GM04503 (cell line): Measurements from ENCODE around the gene POLH.
A peak's percentile ranks its signal among the peaks of the same experiment; 100 is the strongest.
"Not testable (repeated sequence)": the region's sequence is repeated elsewhere in the genome, so short reads cannot be mapped to it uniquely, and the experiment has no call there.

Experiments
- DNase-seq: peaks from one replicate; pipeline ENCODE4 v3.0.0-alpha.2; 2012; ENCODE audit warnings: low read depth

The POLH gene

GRCh38 chr6:43575772-43576551 lies at the start of gene POLH, which contains the start of gene XPO5:
Gene POLH, plus strand, starts transcription at chr6:43576185. Its CDS starts 6,135 bp downstream, at chr6:43582320.
Gene XPO5, minus strand, starts transcription at chr6:43576038. Its CDS starts 174 bp downstream, at chr6:43575864.
- no peak for DNase-seq

- DNase-seq, result no peak
Observed at GRCh38 chr6:43532201-43532600, 43.8 kb upstream of the POLH start.

GRCh38 chr6:43538986-43539385 lies 37.0 kb upstream of the POLH start:
- not testable (repeated sequence) for DNase-seq

- not testable (repeated sequence) for DNase-seq
Observed at GRCh38 chr6:43539409-43539808, 36.6 kb upstream of the POLH start.

GRCh38 chr6:43540507-43540906 lies 35.5 kb upstream of the POLH start:
- no peak for DNase-seq

GRCh38 chr6:43541774-43542471 lies 34.1 kb upstream of the POLH start:
- no peak for DNase-seq

GRCh38 chr6:43544461-43544860 lies 31.5 kb upstream of the POLH start:
- no peak for DNase-seq

- DNase-seq, result no peak
Observed at GRCh38 chr6:43547222-43547621, 28.8 kb upstream of the POLH start.

GRCh38 chr6:43557620-43558019 lies 18.4 kb upstream of the POLH start:
- DNase-seq, result not testable (repeated sequence)

GRCh38 chr6:43559328-43559727 lies 16.7 kb upstream of the POLH start:
- no peak for DNase-seq

GRCh38 chr6:43570876-43571441 lies 5.0 kb upstream of the POLH start:
- DNase-seq, result no peak

GRCh38 chr6:43572015-43572414 lies 4.0 kb upstream of the POLH start:
- DNase-seq, result no peak

- DNase-seq, result peak; percentile 2
Observed at GRCh38 chr6:43575105-43575771, 747 bp upstream of the POLH start.

GRCh38 chr6:43578748-43579147 lies 2.8 kb downstream of the POLH start:
- DNase-seq, result no peak

- DNase-seq, result no peak
Observed at GRCh38 chr6:43579171-43579570, 3.2 kb downstream of the POLH start.

- DNase-seq, result no peak
Observed at GRCh38 chr6:43582911-43583310, 6.9 kb downstream of the POLH start.

- DNase-seq, result no peak
Observed at GRCh38 chr6:43584892-43585570, 9.0 kb downstream of the POLH start.

- DNase-seq, result no peak
Observed at GRCh38 chr6:43588194-43588593, 12.2 kb downstream of the POLH start.

GRCh38 chr6:43589564-43589963 lies 13.6 kb downstream of the POLH start:
- DNase-seq, result not testable (repeated sequence)

GRCh38 chr6:43593938-43594337 lies 18.0 kb downstream of the POLH start:
- DNase-seq, result no peak

GRCh38 chr6:43600595-43600994 lies 24.6 kb downstream of the POLH start:
- DNase-seq, result no peak

- no peak for DNase-seq
Observed at GRCh38 chr6:43604174-43604573, 28.2 kb downstream of the POLH start.
